Fibroblast of peridontal ligament (primary cell): ENCODE results near the gene BTD.
"Not testable (repeated sequence)": the region's sequence is repeated elsewhere in the genome, so short reads cannot be mapped to it uniquely, and the experiment has no call there.

Experiments used
- DNase-seq: peaks from one replicate; pipeline ENCODE4 v3.0.0-alpha.2; 2010; ENCODE audit errors: extremely low read depth

BTD gene

GRCh38 chr3:15602816-15603215, 1.3 kb downstream of the BTD start:
- not testable (repeated sequence) for DNase-seq

- DNase-seq = not testable (repeated sequence)
Observed at GRCh38 chr3:15604584-15604983, 3.0 kb downstream of the BTD start.

GRCh38 chr3:15606434-15606891, 4.9 kb downstream of the BTD start:
- peak; percentile 72 for DNase-seq

GRCh38 chr3:15610082-15610759, 8.7 kb downstream of the BTD start:
- peak; percentile 74 for DNase-seq

- DNase-seq = no peak
Observed at GRCh38 chr3:15611018-15611417, 9.5 kb downstream of the BTD start.

- DNase-seq = no peak
Observed at GRCh38 chr3:15612001-15612400, 10.5 kb downstream of the BTD start.

GRCh38 chr3:15614958-15615357, 13.4 kb downstream of the BTD start:
- DNase-seq = no peak

- DNase-seq = peak; percentile 52
Observed at GRCh38 chr3:15616053-15616452, 14.5 kb downstream of the BTD start.

GRCh38 chr3:15619659-15620464, 18.3 kb downstream of the BTD start:
- not testable (repeated sequence) for DNase-seq

- no peak for DNase-seq
Observed at GRCh38 chr3:15623535-15624440, 22.2 kb downstream of the BTD start.

GRCh38 chr3:15628967-15629366, 27.4 kb downstream of the BTD start:
- no peak for DNase-seq

- DNase-seq = peak; percentile 92
Observed at GRCh38 chr3:15629860-15630597, 28.5 kb downstream of the BTD start.

- DNase-seq = peak; percentile 56
Observed at GRCh38 chr3:15630646-15631350, 29.3 kb downstream of the BTD start.

- DNase-seq = no peak
Observed at GRCh38 chr3:15631426-15632211, 30.1 kb downstream of the BTD start.

- no peak for DNase-seq
Observed at GRCh38 chr3:15632212-15632580, 30.7 kb downstream of the BTD start.

GRCh38 chr3:15633159-15633558, 31.6 kb downstream of the BTD start:
- no peak for DNase-seq

GRCh38 chr3:15633766-15634598, 32.4 kb downstream of the BTD start:
- DNase-seq = peak; percentile 59

- no peak for DNase-seq
Observed at GRCh38 chr3:15634671-15635070, 33.1 kb downstream of the BTD start.

- peak; percentile 73 for DNase-seq
Observed at GRCh38 chr3:15635121-15635661, 33.6 kb downstream of the BTD start.
